Glutamatergic neuron (in vitro differentiated cells): ENCODE results near the gene NFIA. TPM values are rescaled to one million over a fixed set of nuclear protein-coding genes. Genes with fewer than 3 reads are reported as not detected.

Experiments used
- DNase-seq: peaks from one replicate; pipeline ENCODE4 v3.0.0; 2022
- H3K27ac Mint-ChIP-seq: one replicate; pipeline ENCODE4 v1.8.0; 2020; ENCODE audit warnings: mild to moderate bottlenecking, mixed read lengths, inconsistent platforms; ENCODE audit not compliant: unreplicated experiment
- H3K27me3 Mint-ChIP-seq: one replicate; pipeline ENCODE4 v1.8.0; 2020; ENCODE audit warnings: mild to moderate bottlenecking, moderate library complexity, mixed read lengths, inconsistent platforms; ENCODE audit not compliant: unreplicated experiment
- H3K36me3 Mint-ChIP-seq: one replicate; pipeline ENCODE4 v1.8.0; 2020; ENCODE audit warnings: mild to moderate bottlenecking, mixed read lengths, inconsistent platforms; ENCODE audit not compliant: unreplicated experiment
- H3K4me1 Mint-ChIP-seq: one replicate; pipeline ENCODE4 v1.8.0; 2020; ENCODE audit warnings: mild to moderate bottlenecking, low read depth, mixed read lengths, inconsistent platforms; ENCODE audit not compliant: unreplicated experiment
- H3K4me3 Mint-ChIP-seq: one replicate; pipeline ENCODE4 v1.8.0; 2020; ENCODE audit warnings: mild to moderate bottlenecking, mixed read lengths, inconsistent platforms; ENCODE audit not compliant: unreplicated experiment
- H3K9me3 Mint-ChIP-seq: one replicate; pipeline ENCODE4 v1.8.0; 2020; ENCODE audit warnings: mild to moderate bottlenecking, moderate library complexity, mixed read lengths, inconsistent platforms; ENCODE audit not compliant: unreplicated experiment
- CTCF ChIP-seq: fragments of 200-600 bp; sonication (generic); IDR thresholded peaks from one replicate; pipeline ENCODE4 v1.5.0; 2021; ENCODE audit not compliant: partially characterized antibody, unreplicated experiment
- total RNA-seq: library from RNA; stranded (reverse); fragmentation: NEBNext Ultra II Directional; extraction: Animal tissue kit (Norgen Biotek cat#: 25700); gene quantifications from one replicate; pipeline ENCODE4 v1.2.1, GENCODE V29; 2021; ENCODE audit not compliant: unreplicated experiment

NFIA gene
- total RNA-seq, 1 donor from 2014 or later: 16.4 TPM

GRCh38 chr1:61182480-61182879 lies 100.1 kb downstream of the NFIA start:
- peaks cover 34% of the 10 kb centered on the region for H3K4me1 Mint-ChIP-seq
- no peaks in the 10 kb centered on the region for H3K36me3 Mint-ChIP-seq
- H3K27ac Mint-ChIP-seq: no peak overlapping the region
- DNase-seq: no peak
- H3K4me3 Mint-ChIP-seq: no peak overlapping the region
- peaks cover 2% of the 10 kb centered on the region for H3K9me3 Mint-ChIP-seq
- TF ChIP-seq CTCF: no peak
- H3K27me3 Mint-ChIP-seq: no peaks in the 10 kb centered on the region

DNA sequence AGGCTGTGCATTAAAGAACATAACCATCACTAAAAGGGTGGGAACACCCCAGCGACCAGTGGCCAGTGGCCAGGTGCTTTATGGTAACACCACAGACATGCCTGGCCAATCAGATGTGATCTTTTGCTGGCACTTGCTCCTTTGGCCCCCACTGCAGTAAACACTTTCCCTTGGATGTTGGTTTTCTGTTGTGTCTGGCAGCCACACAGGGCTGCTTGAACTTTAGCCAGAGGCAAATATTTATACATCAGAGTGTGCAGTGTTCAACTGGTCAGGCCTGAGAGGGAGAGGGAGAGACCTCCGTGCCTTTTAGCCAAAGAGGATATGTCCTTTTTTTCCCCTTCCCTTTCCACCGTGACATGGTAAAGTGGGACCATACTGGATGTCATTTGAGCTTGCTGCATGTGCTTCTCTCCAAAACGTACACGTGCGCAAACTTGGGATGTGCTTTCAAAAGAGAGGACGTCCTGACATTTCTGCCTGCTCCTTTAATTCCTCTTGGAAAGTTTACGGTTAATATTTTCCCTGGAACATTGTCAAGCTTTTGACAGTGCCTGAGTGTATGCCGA lies 101.2 kb downstream of the NFIA start:
- DNase-seq: no peak
- peaks cover 40% of the 10 kb centered on the region for H3K4me1 Mint-ChIP-seq
- H3K36me3 Mint-ChIP-seq: no peaks in the 10 kb centered on the region
- no peak for TF ChIP-seq CTCF
- H3K27ac Mint-ChIP-seq: no peak overlapping the region
- no peaks in the 10 kb centered on the region for H3K27me3 Mint-ChIP-seq
- peaks cover 2% of the 10 kb centered on the region for H3K9me3 Mint-ChIP-seq
- no peak overlapping the region for H3K4me3 Mint-ChIP-seq

DNA sequence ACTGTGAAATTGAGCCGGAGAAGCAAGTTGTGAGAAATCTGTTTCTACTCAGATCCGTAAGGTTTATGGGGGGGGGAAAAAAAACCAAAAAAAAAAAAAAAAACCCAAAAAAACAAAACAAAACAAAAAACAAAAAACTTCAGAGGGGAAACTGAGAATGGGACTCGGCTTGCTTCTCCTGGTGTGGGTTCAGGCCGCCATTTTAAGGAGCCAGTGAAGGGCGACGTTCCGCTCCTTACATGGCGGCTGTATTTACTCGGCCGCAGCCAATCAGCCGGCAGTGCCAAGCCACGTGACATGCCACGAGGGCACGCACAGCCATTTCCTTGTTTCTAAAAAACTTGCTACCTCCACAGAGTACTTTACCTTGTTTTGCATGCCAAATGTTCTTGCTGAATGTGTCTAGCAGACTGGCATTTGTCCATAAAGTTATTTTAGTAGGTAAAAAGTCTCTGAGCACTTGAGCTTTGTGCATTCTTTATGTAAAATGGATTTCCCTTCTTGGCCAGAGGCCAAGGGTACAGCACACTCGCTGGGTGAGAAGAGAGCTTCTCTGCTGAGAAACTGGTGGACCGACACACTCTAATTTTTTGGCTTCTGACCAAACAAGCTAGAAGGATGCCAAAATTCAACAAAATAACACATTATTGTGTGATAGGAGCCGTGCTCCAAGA lies 101.8 kb downstream of the NFIA start:
- Mint-ChIP-seq H3K9me3 (peaks cover 2% of the 10 kb centered on the region), H3K36me3 (peaks cover 4% of the 10 kb centered on the region), H3K4me1 (peaks cover 45% of the 10 kb centered on the region), H3K27ac (no peak overlapping the region), H3K27me3 (no peaks in the 10 kb centered on the region), H3K4me3 (no peak overlapping the region)
- no peak for TF ChIP-seq CTCF
- no peak for DNase-seq

DNA sequence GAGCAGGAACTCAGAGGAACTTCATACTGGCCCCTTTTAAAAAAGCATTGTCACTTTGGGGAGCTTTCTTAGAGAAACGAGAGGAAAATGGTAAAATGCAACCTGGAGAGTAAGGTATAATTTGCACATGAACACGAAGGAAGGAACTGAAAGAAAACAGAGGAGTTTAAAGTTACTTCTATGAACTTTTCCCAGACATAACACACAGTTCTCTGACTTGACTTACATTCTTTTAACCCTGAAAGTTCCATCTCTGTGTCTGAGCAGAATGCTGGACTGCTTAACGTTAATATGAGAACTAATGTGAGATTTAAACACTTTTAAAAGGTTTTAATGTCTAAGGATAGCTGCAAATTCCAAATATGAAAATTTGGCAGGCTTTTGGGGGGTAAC lies 102.3 kb downstream of the NFIA start:
- Mint-ChIP-seq H3K27me3 (no peaks in the 10 kb centered on the region), H3K27ac (no peak overlapping the region), H3K9me3 (peaks cover 3% of the 10 kb centered on the region), H3K4me1 (peaks cover 46% of the 10 kb centered on the region), H3K4me3 (no peak overlapping the region), H3K36me3 (peaks cover 4% of the 10 kb centered on the region)
- DNase-seq: no peak
- TF ChIP-seq CTCF: no peak

- H3K4me1 Mint-ChIP-seq: peaks cover 42% of the 10 kb centered on the region
- no peak overlapping the region for H3K4me3 Mint-ChIP-seq
- H3K27me3 Mint-ChIP-seq: no peaks in the 10 kb centered on the region
- peaks cover 4% of the 10 kb centered on the region for H3K36me3 Mint-ChIP-seq
- peaks cover 3% of the 10 kb centered on the region for H3K9me3 Mint-ChIP-seq
- no peak for DNase-seq
- H3K27ac Mint-ChIP-seq: no peak overlapping the region
- no peak for TF ChIP-seq CTCF
Measured at GRCh38 chr1:61186753-61187152, 104.4 kb downstream of the NFIA start.
